IPS-11a (cell line): Measurements from ENCODE around the gene MIF4GD.

Source experiments
- H3K4me3 ChIP-seq: one replicate; pipeline ENCODE4 v1.5.1; 2013; ENCODE audit warnings: low read depth, low read length, control low read depth

Gene MIF4GD

GRCh38 chr17:75238684-75239191 lies 32.3 kb downstream of the MIF4GD start:
- no peak overlapping the region for H3K4me3 ChIP-seq

- H3K4me3 ChIP-seq: no peak overlapping the region
Observed at GRCh38 chr17:75238020-75238580, 32.9 kb downstream of the MIF4GD start.

GRCh38 chr17:75237100-75238014 lies 33.7 kb downstream of the MIF4GD start:
- H3K4me3 ChIP-seq: no peak overlapping the region

- H3K4me3 ChIP-seq: no peak overlapping the region
Observed at GRCh38 chr17:75232786-75233185, 38.2 kb downstream of the MIF4GD start.

GRCh38 chr17:75231741-75232464 lies 39.1 kb downstream of the MIF4GD start:
- H3K4me3 ChIP-seq: no peak overlapping the region

- H3K4me3 ChIP-seq: no peak overlapping the region
Observed at GRCh38 chr17:75231071-75231470, 40.0 kb downstream of the MIF4GD start.

GRCh38 chr17:75228847-75229246 lies 42.2 kb downstream of the MIF4GD start:
- H3K4me3 ChIP-seq: no peak overlapping the region

- no peak overlapping the region for H3K4me3 ChIP-seq
Observed at GRCh38 chr17:75228305-75228704, 42.7 kb downstream of the MIF4GD start.

- no peak overlapping the region for H3K4me3 ChIP-seq
Observed at GRCh38 chr17:75227729-75228128, 43.3 kb downstream of the MIF4GD start.

- no peak overlapping the region for H3K4me3 ChIP-seq
Observed at GRCh38 chr17:75225016-75225415, 46.0 kb downstream of the MIF4GD start.

GRCh38 chr17:75219815-75220214 lies 51.2 kb downstream of the MIF4GD start:
- no peak overlapping the region for H3K4me3 ChIP-seq

- H3K4me3 ChIP-seq: no peak overlapping the region
Observed at GRCh38 chr17:75218131-75218530, 52.9 kb downstream of the MIF4GD start.
